Measurements from ENCODE around the gene SLC2A13. TPM values are rescaled to one million over a fixed set of nuclear protein-coding genes. Genes with fewer than 3 reads are reported as not detected.

The SLC2A13 gene
- total RNA-seq, 4 donors from 2014 or later = 20.5 to 35.1 (median 21.9) TPM

DNA sequence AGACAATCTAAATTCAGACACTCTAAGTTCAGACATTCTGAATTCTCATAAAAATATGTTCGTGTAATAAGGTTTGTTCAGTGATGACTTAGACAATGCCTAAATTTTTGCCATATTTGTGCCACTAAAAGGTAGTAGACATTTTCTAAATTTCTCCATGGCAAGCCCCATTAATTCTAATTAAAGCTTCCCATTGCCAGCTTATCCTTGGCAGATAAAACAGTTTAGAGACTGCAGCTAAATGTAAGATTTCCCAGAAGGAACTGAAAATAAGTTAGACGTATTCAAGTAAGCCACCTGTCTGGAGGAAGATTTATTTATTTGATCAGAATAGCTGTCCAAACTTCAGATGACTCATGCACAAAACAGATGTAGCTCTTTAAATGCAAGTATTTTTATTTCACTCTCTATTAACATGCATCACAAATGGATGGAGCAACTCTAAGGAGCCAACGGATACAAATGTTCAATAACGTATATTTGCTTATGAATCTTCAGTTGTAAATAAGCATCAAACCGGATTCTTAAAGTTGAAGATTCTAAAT, 130.4 kb downstream of the SLC2A13 start:
- no peaks in the 10 kb centered on the region for H3K27me3 ChIP-seq
- no peaks in the 10 kb centered on the region for H3K36me3 ChIP-seq
- 80 to 85% methylated on average over 5 of the region's 5 CpGs for WGBS, 2 donors
- no peak overlapping the region for H3K27ac ChIP-seq
- H3K4me1 ChIP-seq = no peaks in the 10 kb centered on the region
- no peak for TF ChIP-seq POLR2A (IDR thresholded peaks at IDR 0.05)
- no peak for TF ChIP-seq EP300 (IDR thresholded peaks at IDR 0.05)
- TF ChIP-seq, protein P1, sequence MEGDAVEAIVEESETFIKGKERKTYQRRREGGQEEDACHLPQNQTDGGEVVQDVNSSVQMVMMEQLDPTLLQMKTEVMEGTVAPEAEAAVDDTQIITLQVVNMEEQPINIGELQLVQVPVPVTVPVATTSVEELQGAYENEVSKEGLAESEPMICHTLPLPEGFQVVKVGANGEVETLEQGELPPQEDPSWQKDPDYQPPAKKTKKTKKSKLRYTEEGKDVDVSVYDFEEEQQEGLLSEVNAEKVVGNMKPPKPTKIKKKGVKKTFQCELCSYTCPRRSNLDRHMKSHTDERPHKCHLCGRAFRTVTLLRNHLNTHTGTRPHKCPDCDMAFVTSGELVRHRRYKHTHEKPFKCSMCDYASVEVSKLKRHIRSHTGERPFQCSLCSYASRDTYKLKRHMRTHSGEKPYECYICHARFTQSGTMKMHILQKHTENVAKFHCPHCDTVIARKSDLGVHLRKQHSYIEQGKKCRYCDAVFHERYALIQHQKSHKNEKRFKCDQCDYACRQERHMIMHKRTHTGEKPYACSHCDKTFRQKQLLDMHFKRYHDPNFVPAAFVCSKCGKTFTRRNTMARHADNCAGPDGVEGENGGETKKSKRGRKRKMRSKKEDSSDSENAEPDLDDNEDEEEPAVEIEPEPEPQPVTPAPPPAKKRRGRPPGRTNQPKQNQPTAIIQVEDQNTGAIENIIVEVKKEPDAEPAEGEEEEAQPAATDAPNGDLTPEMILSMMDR (IDR thresholded peaks at IDR 0.05) = no peak
- H3K4me3 ChIP-seq = no peak overlapping the region
- peaks cover 0 to 1% (median 0%) of the 10 kb centered on the region in 4 donors for H3K9me3 ChIP-seq
- DNase-seq (ENCODE audit: low spot score in 2 of 2) = no peak

DNA sequence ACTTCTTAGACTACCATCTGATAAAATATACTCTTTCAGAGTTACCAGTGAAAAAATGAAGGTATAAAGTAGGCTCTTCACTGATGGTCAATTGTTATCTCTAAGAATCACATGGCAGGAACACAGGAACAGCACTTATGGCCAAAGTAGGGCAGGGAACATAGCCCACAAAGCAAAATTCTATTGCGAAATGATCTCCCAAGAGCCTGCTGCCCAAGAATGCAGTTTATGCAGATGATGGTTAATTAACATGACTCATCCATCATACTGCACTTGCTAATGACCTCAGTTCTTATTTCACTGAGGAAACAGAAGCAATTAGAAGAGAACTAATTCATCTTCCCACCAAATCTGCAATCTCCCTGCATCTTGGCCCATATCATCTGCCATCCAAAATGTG, 133.8 kb downstream of the SLC2A13 start:
- H3K4me1 ChIP-seq = no peaks in the 10 kb centered on the region
- no peak overlapping the region for H3K27ac ChIP-seq
- DNase-seq (ENCODE audit: low spot score in 2 of 2) = no peak
- WGBS, 2 donors = 22 to 81% methylated on average over 1 of the region's 1 CpG
- H3K27me3 ChIP-seq = no peaks in the 10 kb centered on the region
- H3K9me3 ChIP-seq = peaks cover 0 to 3% (median 0%) of the 10 kb centered on the region in 4 donors
- no peaks in the 10 kb centered on the region for H3K36me3 ChIP-seq
- TF ChIP-seq POLR2A (IDR thresholded peaks at IDR 0.05) = no peak
- TF ChIP-seq, protein P1 (IDR thresholded peaks at IDR 0.05) = no peak
- TF ChIP-seq EP300 (IDR thresholded peaks at IDR 0.05) = peak in 1 of 2 donors; percentile 12
- H3K4me3 ChIP-seq = no peak overlapping the region

DNA sequence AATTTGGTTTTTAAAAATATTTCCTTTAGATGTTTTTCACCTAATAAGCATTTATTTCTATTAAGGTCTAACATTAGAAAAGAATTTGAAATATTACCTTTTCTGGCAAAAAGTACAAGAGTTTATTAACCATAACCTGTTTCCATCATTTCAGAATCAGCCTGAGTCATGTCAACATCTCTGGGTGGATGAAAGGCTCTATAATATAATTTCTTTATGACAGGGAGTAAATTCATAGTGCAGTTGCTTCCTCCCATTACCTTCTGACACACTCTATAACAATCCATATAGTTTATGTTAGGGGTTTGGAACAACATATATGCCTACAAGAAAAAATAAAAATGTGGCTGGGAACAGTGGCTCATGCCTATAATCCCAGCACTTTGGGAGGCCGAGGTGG, 134.5 kb downstream of the SLC2A13 start:
- H3K4me3 ChIP-seq = no peak overlapping the region
- 89 to 100% methylated on average over 1 of the region's 1 CpG for WGBS, 2 donors
- TF ChIP-seq, protein P1 (IDR thresholded peaks at IDR 0.05) = no peak
- TF ChIP-seq EP300 (IDR thresholded peaks at IDR 0.05) (no peak), POLR2A (IDR thresholded peaks at IDR 0.05) (no peak)
- no peaks in the 10 kb centered on the region for H3K36me3 ChIP-seq
- H3K27ac ChIP-seq = no peak overlapping the region
- peaks cover 0 to 3% (median 0%) of the 10 kb centered on the region in 4 donors for H3K9me3 ChIP-seq
- no peak for DNase-seq (ENCODE audit: low spot score in 2 of 2)
- H3K4me1 ChIP-seq = no peaks in the 10 kb centered on the region
- no peaks in the 10 kb centered on the region for H3K27me3 ChIP-seq

DNA sequence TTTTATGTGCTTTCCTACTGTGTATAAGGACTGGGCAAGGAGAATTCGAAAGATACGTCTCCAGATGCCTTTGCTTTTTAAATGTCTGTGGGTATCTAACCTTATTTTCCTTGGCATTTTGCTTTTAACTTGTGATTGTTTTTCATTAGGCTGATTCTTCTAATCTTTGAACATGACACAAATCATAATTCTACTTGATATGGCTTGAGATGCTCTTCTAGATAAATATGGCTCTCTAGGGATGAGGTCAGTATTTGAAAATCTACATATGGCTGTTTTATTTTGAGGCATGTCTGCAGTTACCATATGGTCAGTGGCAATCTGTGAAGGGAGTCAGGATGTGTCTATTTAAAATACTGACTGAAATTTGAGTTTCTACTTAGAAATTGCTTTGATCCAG, 139.2 kb downstream of the SLC2A13 start:
- WGBS, 2 donors = 67 to 74% methylated on average over 2 of the region's 2 CpGs
- no peak overlapping the region for H3K27ac ChIP-seq
- H3K9me3 ChIP-seq = peaks cover 0 to 3% (median 0%) of the 10 kb centered on the region in 4 donors
- H3K36me3 ChIP-seq = no peaks in the 10 kb centered on the region
- DNase-seq (ENCODE audit: low spot score in 2 of 2) = no peak
- no peak overlapping the region for H3K4me3 ChIP-seq
- H3K27me3 ChIP-seq = no peaks in the 10 kb centered on the region
- no peaks in the 10 kb centered on the region for H3K4me1 ChIP-seq
- TF ChIP-seq, protein P1 (IDR thresholded peaks at IDR 0.05) = no peak
- TF ChIP-seq POLR2A (IDR thresholded peaks at IDR 0.05) (no peak), EP300 (IDR thresholded peaks at IDR 0.05) (no peak)

DNA sequence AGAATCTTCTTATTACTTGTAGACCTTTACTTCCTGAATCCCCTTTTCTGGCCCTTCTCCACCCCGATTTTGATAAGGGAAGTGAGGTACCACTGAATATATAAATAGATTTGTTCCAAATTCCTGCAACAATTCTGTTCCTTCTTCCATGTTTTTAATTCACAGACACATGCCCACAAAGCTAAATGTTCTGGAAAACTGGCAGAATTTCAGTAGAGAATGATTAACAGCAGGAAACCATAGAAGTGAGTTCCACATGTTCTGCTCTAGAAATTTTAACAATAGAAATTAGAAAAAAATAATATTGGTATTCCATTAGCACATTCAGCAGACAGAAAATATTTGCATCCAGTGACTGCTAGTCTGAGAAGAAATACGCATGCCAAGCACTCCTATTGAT, 139.6 kb downstream of the SLC2A13 start:
- DNase-seq (ENCODE audit: low spot score in 2 of 2) = no peak
- H3K4me3 ChIP-seq = no peak overlapping the region
- H3K36me3 ChIP-seq = no peaks in the 10 kb centered on the region
- TF ChIP-seq, protein P1 (IDR thresholded peaks at IDR 0.05) = no peak
- no peak for TF ChIP-seq POLR2A (IDR thresholded peaks at IDR 0.05)
- no peak for TF ChIP-seq EP300 (IDR thresholded peaks at IDR 0.05)
- no peak overlapping the region for H3K27ac ChIP-seq
- 67 to 75% methylated on average over 2 of the region's 2 CpGs for WGBS, 2 donors
- no peaks in the 10 kb centered on the region for H3K27me3 ChIP-seq
- no peaks in the 10 kb centered on the region for H3K4me1 ChIP-seq
- H3K9me3 ChIP-seq = peaks cover 0 to 3% (median 0%) of the 10 kb centered on the region in 4 donors

All from tibial nerve (tissue), 4 donors.